ENCODE measurements around the gene TIMM50.
"Not testable (repeated sequence)": the region's sequence is repeated elsewhere in the genome, so short reads cannot be mapped to it uniquely, and the experiment has no call there.

The TIMM50 gene

DNA sequence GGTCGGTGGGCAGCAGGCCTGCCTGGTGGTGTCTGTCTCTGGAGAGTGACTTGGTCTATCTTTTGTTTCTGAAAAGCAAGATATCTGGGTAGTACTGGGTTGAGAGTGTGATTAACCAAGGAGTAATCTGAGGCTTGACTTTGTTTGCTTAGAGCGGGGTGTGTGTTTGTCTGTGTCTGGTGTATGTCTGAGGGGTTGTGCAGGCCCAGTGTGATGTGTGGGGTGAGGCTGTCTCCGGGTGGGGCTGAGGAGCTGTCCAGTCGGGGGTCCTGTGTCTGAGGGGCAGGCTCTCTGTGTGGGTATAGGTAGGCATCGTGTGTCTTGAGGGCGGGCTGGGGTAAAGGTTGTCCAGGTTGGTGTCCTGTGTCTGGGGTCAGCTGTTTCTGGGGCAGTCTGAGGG lies 11.1 kb upstream of the TIMM50 start:
- DNase-seq (ENCODE audit: low read depth), result no peak

DNA sequence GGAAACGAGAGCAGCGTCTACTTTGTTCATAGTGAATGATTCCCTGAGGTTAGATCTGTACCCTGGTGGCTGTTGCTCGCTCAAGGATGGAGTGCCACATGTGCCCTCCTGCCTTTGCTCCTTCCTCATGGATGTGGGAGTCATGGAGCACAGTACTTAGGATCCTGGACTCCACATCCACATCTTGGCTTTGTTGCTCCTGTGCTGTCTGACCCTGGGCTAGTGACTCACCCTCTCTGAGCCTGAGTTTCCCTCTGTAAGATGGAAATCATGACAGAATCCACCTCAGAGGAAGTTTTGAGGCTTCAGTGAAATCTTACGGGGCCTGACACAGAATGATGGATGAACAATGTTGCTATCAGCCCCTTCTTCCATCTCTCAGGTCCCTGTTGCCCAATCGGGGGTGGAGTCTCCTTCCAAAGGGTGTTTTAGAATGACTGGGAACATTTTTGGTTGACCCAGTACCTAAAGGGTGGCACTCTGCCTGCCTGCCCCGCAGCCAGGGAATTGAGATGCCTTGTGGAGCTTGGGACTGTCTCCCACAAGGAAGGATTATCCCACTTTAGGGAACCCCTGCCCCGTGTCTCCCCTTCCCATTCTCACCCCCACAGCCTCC lies 9.8 kb upstream of the TIMM50 start:
- peak; percentile 51 for DNase-seq (ENCODE audit: low read depth)

DNA sequence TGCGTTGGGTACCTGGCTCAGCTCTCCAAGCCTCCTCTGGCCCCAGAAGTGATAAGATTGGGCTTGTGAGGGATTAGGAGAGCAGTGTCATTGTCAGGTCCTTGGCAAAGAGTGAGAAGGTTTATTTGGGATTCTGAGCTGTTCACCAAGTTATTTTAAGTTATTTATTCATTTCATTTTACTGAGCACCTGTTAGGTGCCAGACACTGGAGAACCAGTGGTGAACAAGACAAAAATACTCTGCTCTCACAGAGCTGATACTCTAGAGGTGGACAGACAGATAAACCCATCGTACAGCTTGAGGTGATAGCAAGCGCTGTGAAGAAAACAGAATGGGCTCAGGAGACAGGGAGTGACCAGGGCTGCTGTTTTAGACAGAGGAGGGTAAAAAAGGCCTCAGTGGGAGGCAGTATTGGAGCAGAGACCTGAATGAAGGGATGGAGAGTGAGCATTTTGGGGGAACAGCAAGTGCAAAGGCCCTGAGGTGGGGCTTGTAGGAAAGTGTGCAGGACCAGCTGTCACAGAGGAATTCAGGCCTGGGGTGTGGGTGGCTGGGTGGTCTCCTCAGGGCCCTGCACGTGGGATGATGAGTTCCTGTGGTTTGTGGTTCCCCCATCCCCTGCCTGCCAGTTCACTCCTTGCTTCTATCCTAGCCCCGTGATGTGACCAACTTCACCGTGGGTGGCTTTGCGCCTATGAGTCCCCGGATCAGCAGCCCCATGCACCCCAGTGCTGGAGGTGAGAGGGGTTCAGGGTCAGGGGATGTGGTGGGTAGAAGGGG lies 8.7 kb upstream of the TIMM50 start:
- no peak for DNase-seq (ENCODE audit: low read depth)

DNA sequence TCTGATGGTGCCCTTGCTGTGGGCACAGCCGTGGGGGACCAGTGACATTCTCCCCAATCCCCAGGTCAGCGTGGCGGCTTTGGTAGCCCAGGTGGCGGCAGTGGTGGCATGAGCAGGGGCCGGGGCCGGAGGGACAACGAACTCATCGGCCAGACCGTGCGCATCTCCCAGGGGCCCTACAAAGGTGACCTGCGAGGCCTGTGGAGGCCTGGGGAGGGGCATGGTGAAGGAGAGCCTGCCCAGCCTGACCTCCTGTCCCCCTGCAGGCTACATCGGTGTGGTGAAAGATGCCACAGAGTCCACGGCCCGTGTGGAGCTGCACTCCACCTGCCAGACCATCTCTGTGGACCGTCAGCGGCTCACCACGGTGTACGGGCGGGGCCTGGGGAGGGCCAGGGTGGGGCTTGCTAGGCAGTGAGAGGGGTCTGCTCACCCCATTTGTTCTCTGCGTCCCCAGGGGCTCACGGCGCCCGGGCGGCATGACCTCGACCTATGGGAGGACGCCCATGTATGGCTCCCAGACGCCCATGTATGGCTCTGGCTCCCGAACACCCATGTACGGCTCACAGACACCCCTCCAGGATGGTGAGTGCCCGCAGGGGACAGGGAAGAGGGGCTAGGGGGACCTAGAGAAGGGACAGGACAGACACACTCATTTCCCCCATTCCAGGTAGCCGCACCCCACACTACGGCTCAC lies 7.7 kb upstream of the TIMM50 start:
- no peak for DNase-seq (ENCODE audit: low read depth)

DNA sequence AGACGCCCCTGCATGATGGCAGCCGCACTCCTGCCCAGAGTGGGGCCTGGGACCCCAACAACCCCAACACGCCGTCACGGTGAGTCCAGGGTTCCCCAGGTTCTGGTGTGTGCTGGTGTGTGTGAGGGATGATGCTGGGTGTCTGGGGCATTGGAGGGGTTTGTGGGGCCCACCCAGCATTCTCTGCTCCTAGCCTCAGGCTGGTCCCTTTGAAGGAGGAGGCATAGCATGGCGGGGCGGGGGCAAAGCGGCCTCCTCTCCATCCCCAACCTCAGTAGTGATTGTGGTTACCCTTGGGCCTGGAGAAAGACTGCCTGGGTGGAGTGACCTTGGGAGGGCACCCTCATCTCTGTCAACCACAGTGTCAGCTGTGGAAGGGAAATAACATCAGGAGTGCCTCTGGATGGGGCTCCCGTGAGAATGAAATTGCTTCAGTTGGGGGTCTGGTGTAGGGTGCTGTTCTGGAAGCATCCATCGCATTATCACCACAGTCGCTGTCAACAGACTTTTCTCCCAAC lies 7.1 kb upstream of the TIMM50 start:
- no peak for DNase-seq (ENCODE audit: low read depth)

DNA sequence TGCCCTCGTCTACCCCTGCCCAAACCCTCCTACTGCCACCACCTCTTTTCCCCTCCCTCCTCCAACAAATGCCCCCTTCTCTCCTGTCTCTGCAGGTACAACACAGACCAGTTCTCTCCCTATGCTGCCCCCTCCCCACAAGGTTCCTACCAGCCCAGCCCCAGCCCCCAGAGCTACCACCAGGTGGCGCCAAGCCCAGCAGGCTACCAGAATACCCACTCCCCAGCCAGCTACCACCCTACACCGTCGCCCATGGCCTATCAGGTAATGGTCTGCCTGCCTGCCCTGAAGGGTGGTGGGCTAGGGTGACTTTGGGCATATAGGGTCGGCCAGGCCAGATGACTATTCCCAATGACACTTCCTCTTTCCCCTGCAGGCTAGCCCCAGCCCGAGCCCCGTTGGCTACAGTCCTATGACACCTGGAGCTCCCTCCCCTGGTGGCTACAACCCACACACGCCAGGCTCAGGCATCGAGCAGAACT lies 6.5 kb upstream of the TIMM50 start:
- peak; percentile 40 for DNase-seq (ENCODE audit: low read depth)

DNA sequence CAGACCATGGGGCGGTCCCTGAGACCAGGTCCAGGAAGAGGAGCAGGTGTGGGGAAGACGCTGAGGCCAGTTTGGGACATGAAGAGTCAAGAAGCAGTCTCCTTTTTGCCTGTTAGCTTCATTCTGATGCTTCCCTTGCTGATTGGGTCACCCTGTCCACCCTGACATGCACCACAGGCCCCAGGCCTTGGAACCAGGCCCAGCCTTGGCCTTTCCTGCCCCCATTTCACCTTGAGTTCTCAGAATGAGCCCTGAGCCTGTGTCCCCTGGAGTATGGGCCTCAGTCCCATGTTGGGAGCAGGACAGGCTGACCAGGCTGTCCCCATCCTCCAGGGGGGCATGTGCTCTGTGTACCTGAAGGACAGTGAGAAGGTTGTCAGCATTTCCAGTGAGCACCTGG lies 4.9 kb upstream of the TIMM50 start:
- DNase-seq (ENCODE audit: low read depth), result no peak

DNA sequence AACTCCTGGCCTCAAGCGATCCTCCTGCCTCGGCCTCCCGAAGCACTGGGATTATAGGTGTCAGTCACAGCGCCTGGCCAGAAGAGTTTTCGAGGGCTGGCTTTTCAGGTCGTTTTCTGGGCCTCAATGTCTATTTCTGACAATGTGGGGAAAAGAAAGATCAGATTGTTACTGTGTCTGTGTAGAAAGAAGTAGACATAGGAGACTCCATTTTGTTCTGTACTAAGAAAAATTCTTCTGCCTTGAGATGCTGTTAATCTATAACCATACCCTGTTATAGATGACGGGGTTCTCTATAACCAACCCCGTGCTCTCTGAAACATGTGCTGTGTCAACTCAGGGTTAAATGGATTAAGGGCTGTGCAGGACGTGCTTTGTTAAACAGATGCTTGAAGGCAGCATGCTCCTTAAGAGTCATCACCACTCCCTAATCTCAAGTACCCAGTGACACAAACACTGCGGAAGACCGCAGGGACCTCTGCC lies 1.3 kb upstream of the TIMM50 start:
- DNase-seq (ENCODE audit: low read depth), result not testable (repeated sequence)

DNA sequence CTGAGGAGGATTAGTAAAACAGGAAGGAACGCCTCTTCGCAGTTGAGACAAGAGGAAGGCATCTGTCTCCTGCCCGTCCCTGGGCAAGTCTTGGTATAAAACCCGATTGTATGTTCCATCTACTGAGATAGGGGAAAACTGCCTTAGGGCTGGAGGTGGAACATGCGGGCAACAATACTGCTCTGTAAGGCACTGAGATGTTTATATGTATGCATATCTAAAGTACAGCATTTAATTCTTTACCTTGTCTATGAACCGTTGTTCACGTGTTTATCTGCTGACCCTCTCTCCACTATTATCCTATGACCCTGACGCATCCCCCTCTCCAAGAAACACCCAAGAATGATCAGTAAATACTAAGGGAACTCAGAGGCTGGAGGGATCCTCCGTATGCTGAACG lies 722 bp upstream of the TIMM50 start:
- DNase-seq (ENCODE audit: low read depth), result no peak

DNA sequence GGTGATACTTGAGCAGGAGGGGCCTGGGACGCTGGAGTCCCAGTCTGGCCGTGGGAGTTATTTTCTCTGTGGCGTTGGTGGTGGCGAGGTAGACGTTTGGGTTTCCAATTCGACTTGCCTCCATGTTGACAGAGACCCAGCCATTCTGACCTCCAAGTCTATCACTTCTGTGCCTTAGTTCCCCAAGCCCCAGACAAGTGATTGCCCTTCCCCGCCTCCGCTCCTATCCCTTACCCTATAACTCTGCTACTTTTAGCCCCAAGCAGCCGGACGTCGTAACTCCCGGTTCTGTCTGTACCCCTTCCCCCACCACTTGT lies 549 bp downstream of the TIMM50 start:
- DNase-seq (ENCODE audit: low read depth), result peak; percentile 27

DNA sequence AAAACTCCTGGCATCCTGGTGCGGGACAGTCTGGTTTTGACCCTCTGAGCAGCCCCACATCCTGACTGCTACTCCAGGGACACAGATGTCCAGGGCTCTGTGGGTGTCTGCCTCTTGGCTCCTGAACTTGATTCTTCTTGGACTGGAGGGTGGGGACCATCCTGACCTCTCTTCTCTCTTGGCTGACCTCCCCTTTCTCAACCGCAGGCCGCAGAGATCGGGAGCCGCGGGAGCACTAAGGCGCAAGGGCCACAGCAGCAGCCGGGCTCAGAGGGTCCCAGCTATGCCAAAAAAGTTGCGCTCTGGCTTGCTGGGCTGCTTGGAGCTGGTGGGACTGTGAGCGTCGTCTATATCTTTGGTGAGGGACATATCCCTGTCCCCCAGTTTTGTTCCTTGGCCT lies 1.0 kb downstream of the TIMM50 start:
- no peak for DNase-seq (ENCODE audit: low read depth)

DNA sequence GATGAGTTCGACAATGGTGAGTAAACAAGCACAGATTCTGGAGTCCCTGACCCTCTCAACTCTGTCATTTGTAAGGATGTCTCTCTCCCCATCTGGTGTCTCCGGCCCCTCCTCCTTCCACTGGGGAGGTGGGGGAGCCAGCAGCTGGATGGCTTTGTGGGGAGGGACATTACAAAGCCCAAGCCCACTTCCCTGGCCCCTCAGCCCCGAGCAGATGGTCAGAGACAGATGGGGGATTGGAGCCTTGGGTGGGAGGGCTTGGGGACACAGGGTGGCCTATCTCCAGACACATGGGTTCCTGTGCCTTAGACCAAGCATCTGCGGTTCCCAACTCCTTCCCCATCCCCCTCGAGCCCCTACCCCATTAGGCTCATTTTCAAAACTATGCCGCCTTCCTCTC lies 2.5 kb downstream of the TIMM50 start:
- DNase-seq (ENCODE audit: low read depth), result no peak

DNA sequence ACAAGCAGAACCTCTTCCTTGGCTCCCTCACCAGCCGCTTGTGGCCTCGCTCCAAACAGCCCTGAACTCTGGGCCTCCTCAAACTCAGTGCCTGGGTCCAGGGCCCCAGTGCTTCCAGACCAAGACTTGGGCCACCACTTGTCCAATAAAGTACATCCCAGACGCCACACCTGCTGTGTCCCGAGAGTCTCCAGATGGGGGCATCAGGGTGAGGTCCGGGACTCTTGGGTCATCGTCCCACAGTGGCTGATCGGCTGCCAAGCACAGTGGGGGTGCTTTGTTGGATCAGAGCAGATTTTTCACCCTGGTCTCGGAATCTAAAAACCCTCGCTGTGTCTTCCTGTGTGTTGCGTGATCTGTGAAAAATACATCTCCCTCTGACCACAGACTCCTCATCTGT lies 9.1 kb downstream of the TIMM50 start:
- no peak for DNase-seq (ENCODE audit: low read depth)

DNA sequence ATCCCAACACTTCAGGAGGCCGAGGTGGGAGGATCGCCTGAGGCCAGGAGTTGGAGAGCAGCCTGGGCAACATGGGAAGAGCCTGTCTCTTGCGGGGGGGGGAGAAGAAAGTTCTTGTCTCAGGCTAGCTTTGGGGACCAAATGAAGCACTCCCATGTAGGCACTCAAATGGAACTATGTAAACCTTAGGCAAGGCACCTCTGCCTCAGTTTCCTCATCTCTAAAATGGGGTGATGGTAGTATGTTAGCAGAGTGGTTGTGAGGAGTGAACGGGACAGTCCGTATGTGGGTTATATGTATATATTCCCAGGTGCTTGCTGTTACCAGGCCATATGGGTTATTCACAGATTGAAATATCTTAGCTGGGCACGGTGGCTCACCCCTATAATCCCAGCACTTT lies 11.6 kb downstream of the TIMM50 start:
- no peak for DNase-seq (ENCODE audit: low read depth)

DNA sequence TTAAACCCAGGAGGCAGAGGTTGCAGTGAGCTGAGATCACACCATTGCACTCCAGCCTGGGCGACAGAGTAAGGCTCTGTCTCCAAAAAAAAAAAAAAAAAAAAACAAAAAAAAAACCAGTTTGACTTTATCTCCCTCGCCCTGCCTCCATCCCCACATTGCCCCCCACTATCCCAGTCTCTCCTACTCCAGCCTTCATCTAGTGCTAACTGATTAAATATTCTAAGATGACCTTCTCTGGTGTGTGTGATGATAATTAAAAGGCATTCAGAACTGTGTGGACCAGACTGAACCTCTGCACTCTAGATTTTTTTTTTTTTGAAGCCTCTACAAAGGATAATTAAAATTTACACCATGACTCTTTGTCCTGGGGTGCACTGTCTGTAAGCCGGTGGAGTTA lies 12.2 kb downstream of the TIMM50 start:
- no peak for DNase-seq (ENCODE audit: low read depth)

DNA sequence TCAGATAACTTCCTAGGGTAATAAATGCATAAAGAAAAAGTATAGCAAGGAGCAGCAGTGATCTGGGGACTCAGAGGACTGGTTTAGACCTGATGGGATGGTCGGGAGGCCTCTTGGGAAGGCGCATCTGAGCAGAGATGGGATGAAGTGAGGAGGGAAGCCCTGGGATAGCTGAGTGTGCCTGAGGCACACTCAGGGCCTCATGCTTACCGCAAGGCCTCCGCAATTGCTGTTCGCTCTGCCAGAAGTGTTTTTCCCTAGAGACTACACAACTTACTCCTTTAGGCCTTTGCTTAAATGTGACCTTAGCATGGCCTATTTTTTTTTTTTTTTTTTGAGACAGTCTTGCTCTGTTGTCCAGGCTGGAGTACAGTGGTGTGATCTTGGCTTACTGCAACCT lies 14.0 kb downstream of the TIMM50 start:
- DNase-seq (ENCODE audit: low read depth), result no peak

DNA sequence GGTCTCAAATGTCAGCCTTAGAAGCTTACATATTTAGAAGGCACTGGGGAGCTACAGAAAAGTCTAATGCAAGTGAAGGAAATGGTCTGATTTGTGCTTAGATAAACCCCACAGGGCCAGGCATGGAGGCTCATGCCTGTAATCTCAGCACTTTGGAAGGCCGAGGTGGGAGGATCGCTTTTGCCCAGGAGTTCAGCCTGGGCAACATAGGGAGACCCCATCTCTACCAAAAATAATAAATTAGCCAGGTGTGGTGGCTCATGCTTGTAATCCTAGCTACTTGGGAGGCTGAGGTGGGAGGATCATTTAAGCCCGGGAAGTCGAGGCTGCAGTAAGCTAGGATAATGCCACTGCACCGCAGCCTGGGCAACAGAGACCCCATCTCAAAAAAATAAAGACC lies 15.4 kb downstream of the TIMM50 start:
- DNase-seq (ENCODE audit: low read depth), result no peak

DNA sequence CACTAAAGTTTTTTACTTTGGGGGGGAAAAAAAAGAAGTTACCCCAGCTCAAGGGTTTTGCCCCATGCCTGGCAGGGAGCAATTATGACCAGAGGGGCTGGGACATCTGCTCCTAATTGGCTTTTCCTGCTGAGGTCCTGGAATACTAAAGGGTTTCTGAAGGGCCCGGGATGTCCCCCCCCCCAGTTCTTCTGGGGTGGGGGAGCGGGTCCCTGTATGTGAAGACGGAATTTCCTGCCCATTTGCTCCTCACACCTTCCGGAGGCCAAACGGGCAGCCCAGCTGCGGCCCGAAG lies 17.0 kb downstream of the TIMM50 start:
- no peak for DNase-seq (ENCODE audit: low read depth)

DNA sequence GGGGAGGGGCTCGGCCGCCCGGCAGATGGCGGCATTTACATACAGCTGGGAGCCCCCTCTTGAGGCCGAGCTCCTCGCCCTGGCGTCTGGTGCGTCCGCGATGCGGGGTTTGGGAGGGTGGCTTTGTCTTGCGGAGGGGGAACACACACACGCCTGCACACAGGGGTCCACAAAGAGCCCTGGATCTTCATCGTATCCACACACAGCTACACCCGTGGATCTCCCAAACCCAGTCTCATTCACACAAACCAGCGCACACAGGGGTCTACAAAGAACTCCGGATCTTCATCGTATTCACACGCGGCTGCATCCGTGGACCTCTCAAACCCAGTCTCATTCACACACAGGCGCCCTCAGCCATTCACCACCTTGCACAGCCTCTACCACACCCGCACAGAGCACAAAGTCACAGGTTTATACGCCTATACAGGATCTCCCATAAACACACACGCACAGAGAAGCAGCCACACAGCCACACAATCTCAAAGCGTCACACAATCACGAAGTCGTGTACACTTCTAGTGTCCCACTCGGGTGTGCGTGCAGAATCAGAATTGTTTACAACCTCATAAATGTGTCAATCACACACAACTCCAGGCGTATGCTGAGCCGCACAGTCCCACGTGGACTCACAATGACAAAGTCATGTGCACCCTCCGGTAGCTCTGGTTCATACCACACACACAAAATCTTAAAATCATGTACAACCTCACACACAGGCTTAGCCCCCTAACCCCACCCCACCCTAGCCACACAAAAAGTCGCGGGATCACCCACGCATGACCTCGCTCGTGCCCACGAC lies 17.6 kb downstream of the TIMM50 start:
- DNase-seq (ENCODE audit: low read depth), result peak; percentile 49

DNA sequence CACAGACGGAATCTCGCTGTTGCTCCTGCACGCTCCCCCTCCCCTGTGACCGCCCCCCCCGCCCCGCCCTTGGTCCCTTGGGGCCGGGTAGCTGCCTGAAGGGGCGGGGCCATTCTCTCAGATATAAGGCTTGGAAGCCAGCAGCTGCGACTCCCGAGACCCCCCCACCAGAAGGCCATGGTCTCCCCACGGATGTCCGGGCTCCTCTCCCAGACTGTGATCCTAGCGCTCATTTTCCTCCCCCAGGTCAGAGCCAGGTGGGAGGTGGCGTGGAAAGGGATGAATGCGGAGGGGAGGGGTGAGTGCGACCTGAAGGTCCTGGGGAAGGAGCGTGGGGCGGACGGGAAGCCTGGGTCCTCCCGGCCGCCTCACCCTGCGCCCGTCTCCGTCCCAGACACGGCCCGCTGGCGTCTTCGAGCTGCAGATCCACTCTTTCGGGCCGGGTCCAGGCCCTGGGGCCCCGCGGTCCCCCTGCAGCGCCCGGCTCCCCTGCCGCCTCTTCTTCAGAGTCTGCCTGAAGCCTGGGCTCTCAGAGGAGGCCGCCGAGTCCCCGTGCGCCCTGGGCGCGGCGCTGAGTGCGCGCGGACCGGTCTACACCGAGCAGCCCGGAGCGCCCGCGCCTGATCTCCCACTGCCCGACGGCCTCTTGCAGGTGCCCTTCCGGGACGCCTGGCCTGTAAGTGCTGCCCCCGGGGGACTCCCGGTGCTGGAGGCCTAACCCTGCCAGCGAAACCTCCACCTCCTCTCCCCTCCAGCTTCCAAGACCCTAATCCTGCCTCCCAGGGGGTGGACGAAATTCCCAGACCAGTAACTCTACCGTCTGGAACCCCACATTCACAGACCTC lies 18.4 kb downstream of the TIMM50 start, which contains the start of gene DLL3:
Gene DLL3 (plus strand): TSS at position 150 of the 845 bp plus-strand sequence. CDS start 28 bp downstream, at position 178.
- DNase-seq (ENCODE audit: low read depth), result no peak

DNA sequence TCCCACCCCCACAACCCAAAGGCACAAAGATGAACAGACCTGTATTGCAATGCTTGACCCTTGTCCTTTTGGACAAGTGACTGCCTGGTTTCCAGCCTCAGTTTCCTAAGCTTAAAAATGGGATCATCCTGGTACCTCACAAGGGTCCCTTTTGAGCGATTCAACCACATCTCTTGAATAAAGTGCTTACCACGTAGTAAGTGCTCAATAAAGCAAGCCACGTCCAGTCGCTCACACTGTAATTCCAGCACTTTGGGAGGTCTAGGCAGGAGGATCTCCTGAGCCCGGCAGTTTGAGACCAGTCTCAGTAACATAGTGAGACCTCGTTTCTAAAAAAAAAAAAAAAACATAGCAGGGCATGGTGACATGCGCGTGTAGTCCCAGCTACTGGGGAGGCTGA lies 19.3 kb downstream of the TIMM50 start:
- no peak for DNase-seq (ENCODE audit: low read depth)

All from ELR (cell line).